ENCODE results near the gene PLEKHG5. TPM values are rescaled to one million over a fixed set of nuclear protein-coding genes. Genes with fewer than 3 reads are reported as not detected.
"Not testable (repeated sequence)": the region's sequence is repeated elsewhere in the genome, so short reads cannot be mapped to it uniquely, and the experiment has no call there.

The PLEKHG5 gene
- total RNA-seq, 1 donor from 2014 or later: 109 TPM

GRCh38 chr1:6429660-6430411, 61.6 kb downstream of the PLEKHG5 start:
- H3K27me3 Mint-ChIP-seq (ENCODE audit: unreplicated experiment): peaks cover 17% of the 10 kb centered on the region
- DNase-seq (ENCODE audit: low spot score); H3K9me3 Mint-ChIP-seq (ENCODE audit: unreplicated experiment); H3K27ac Mint-ChIP-seq (ENCODE audit: unreplicated experiment); H3K4me3 Mint-ChIP-seq (ENCODE audit: unreplicated experiment); H3K36me3 Mint-ChIP-seq (ENCODE audit: low read depth, unreplicated experiment); H3K4me1 Mint-ChIP-seq (ENCODE audit: unreplicated experiment): not testable (repeated sequence)

GRCh38 chr1:6428453-6428852, 63.0 kb downstream of the PLEKHG5 start:
- H3K36me3 Mint-ChIP-seq (ENCODE audit: low read depth, unreplicated experiment); H3K9me3 Mint-ChIP-seq (ENCODE audit: unreplicated experiment); DNase-seq (ENCODE audit: low spot score); H3K4me3 Mint-ChIP-seq (ENCODE audit: unreplicated experiment); H3K27ac Mint-ChIP-seq (ENCODE audit: unreplicated experiment); H3K4me1 Mint-ChIP-seq (ENCODE audit: unreplicated experiment): not testable (repeated sequence)
- H3K27me3 Mint-ChIP-seq (ENCODE audit: unreplicated experiment): peaks cover 21% of the 10 kb centered on the region

DNA sequence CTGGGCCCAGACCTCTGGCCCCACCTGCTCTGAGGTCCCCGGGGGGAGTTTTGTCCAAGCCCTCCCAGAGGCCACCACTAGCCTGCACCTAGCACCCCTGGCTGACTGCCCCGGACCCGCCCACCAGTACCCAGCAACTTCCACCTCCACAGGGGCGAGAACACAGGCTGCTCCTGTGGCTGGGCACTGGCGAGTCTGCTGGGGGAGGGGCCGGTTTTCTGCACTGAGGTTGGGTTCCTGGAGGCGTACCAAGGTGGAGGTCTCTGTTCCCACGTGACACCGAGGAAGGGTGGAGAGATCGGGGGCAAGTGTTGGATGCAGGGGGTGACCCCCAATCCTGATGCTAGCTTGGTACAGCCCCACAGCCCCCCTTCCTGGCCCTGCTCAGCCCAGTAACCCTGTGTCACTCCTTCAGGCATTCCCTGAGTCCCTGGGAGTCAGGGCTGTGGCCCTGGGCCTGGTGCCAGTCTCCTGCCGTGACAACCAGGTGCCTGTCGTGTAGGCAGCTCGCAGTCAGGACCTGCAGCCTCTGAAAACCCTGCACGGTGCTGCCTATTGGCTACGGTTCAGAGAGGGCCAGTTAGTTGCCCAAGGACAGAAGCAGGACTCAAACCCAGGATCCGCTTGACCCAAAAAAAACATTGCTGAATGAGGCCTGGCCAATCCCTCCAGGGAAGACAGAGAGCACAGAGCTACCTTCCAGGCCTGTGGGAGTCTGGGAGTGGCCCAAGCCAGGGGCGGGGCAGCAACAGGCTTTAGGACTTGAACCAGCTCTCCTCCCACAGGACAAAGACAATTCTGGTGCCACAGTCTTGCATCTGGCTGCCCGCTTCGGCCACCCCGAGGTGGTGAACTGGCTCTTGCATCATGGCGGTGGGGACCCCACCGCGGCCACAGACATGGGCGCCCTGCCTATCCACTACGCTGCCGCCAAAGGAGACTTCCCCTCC, 63.8 kb downstream of the PLEKHG5 start:
- Mint-ChIP-seq H3K27ac (ENCODE audit: unreplicated experiment) (no peak overlapping the region), H3K4me1 (ENCODE audit: unreplicated experiment) (no peaks in the 10 kb centered on the region), H3K9me3 (ENCODE audit: unreplicated experiment) (no peaks in the 10 kb centered on the region), H3K36me3 (ENCODE audit: low read depth, unreplicated experiment) (no peaks in the 10 kb centered on the region), H3K4me3 (ENCODE audit: unreplicated experiment) (no peak overlapping the region), H3K27me3 (ENCODE audit: unreplicated experiment) (peaks cover 21% of the 10 kb centered on the region)
- TF ChIP-seq CTCF (IDR thresholded peaks at IDR 0.05; ENCODE audit: unreplicated experiment): no peak
- no peak for DNase-seq (ENCODE audit: low spot score)

GRCh38 chr1:6426972-6427350, 64.5 kb downstream of the PLEKHG5 start:
- H3K9me3 Mint-ChIP-seq (ENCODE audit: unreplicated experiment): no peaks in the 10 kb centered on the region
- no peak for DNase-seq (ENCODE audit: low spot score)
- no peak overlapping the region for H3K4me3 Mint-ChIP-seq (ENCODE audit: unreplicated experiment)
- H3K27me3 Mint-ChIP-seq (ENCODE audit: unreplicated experiment): peaks cover 21% of the 10 kb centered on the region
- no peaks in the 10 kb centered on the region for H3K36me3 Mint-ChIP-seq (ENCODE audit: low read depth, unreplicated experiment)
- no peak for TF ChIP-seq CTCF (IDR thresholded peaks at IDR 0.05; ENCODE audit: unreplicated experiment)
- no peaks in the 10 kb centered on the region for H3K4me1 Mint-ChIP-seq (ENCODE audit: unreplicated experiment)
- H3K27ac Mint-ChIP-seq (ENCODE audit: unreplicated experiment): no peak overlapping the region

GRCh38 chr1:6426277-6426971, 65.0 kb downstream of the PLEKHG5 start:
- TF ChIP-seq CTCF (IDR thresholded peaks at IDR 0.05; ENCODE audit: unreplicated experiment): no peak
- Mint-ChIP-seq H3K27ac (ENCODE audit: unreplicated experiment) (no peak overlapping the region), H3K4me3 (ENCODE audit: unreplicated experiment) (no peak overlapping the region), H3K9me3 (ENCODE audit: unreplicated experiment) (no peaks in the 10 kb centered on the region), H3K36me3 (ENCODE audit: low read depth, unreplicated experiment) (no peaks in the 10 kb centered on the region), H3K4me1 (ENCODE audit: unreplicated experiment) (no peaks in the 10 kb centered on the region), H3K27me3 (ENCODE audit: unreplicated experiment) (peaks cover 27% of the 10 kb centered on the region)
- DNase-seq (ENCODE audit: low spot score): no peak
